Measurements from ENCODE around the gene LARGE1.

LARGE1 gene

GRCh38 chr22:33477120-33478111 is 442.9 kb downstream of the LARGE1 start:
- no peak for DNase-seq
- no CpG with 5 or more reads among the region's 13 CpGs for WGBS (ENCODE audit: extremely low coverage, insufficient coverage, insufficient read length)
- H3K79me2 ChIP-seq (ENCODE audit: control insufficient read depth, insufficient read depth, low read length, poor library complexity), result no peaks in the 10 kb centered on the region

GRCh38 chr22:33476716-33477115 is 443.6 kb downstream of the LARGE1 start:
- Histone ChIP-seq H3K9ac (ENCODE audit: low read length) (no peak overlapping the region), H4K8ac (ENCODE audit: low read depth, low read length) (no peak overlapping the region), H3K23ac (ENCODE audit: low read length) (no peak overlapping the region), H2AFZ (ENCODE audit: insufficient read depth, low read length, poor library complexity) (no peak overlapping the region), H3K36me3 (ENCODE audit: control insufficient read depth in 1 of 2, insufficient read depth in 2 of 2, low read length in 2 of 2) (no peaks in the 10 kb centered on the region), H4K91ac (ENCODE audit: low read depth, low read length) (no peak overlapping the region), H3K9me3 (ENCODE audit: insufficient read depth, low read depth, low read length) (no peaks in the 10 kb centered on the region), H3K79me1 (ENCODE audit: low read length) (no peaks in the 10 kb centered on the region), H2AK5ac (ENCODE audit: low read length) (no peak overlapping the region), H3K27me3 (ENCODE audit: insufficient read depth, low read length) (no peaks in the 10 kb centered on the region), H2BK5ac (ENCODE audit: low read depth, low read length, poor library complexity) (no peak overlapping the region), H3K4me2 (ENCODE audit: low read length) (no peak overlapping the region), H4K12ac (ENCODE audit: low read depth, low read length) (no peak overlapping the region), H3K27ac (ENCODE audit: low read depth, low read length) (no peak overlapping the region), H3K18ac (ENCODE audit: low read length) (no peak overlapping the region), H3K4me1 (ENCODE audit: control insufficient read depth in 1 of 2, insufficient read depth in 2 of 2, low read length in 2 of 2) (peaks cover 0 to 8% of the 10 kb centered on the region in 2 experiments), H2BK12ac (ENCODE audit: low read length) (no peak overlapping the region), H3K79me2 (ENCODE audit: control insufficient read depth, insufficient read depth, low read length, poor library complexity) (no peaks in the 10 kb centered on the region), H3K14ac (ENCODE audit: low read length) (no peak overlapping the region), H3K4ac (ENCODE audit: low read depth, low read length) (no peak overlapping the region), H3K4me3 (ENCODE audit: low read depth, low read length) (no peak overlapping the region), H2BK120ac (ENCODE audit: insufficient read depth, low read length, poor library complexity) (no peak overlapping the region)
- DNase-seq, result peak; percentile 5 to 7
- WGBS (ENCODE audit: extremely low coverage, insufficient coverage, insufficient read length), result no CpG with 5 or more reads among the region's 13 CpGs

More at GRCh38 chr22:33477120-33478111, 442.9 kb downstream of the LARGE1 start:
- Histone ChIP-seq H3K14ac (ENCODE audit: low read length) (no peak overlapping the region), H2BK12ac (ENCODE audit: low read length) (no peak overlapping the region), H3K27me3 (ENCODE audit: insufficient read depth, low read length) (no peaks in the 10 kb centered on the region), H2BK120ac (ENCODE audit: insufficient read depth, low read length, poor library complexity) (no peak overlapping the region), H3K4me3 (ENCODE audit: low read depth, low read length) (no peak overlapping the region), H3K9ac (ENCODE audit: low read length) (no peak overlapping the region), H3K4me1 (ENCODE audit: control insufficient read depth in 1 of 2, insufficient read depth in 2 of 2, low read length in 2 of 2) (peaks cover 0 to 8% of the 10 kb centered on the region in 2 experiments), H3K79me1 (ENCODE audit: low read length) (no peaks in the 10 kb centered on the region), H3K27ac (ENCODE audit: low read depth, low read length) (no peak overlapping the region), H2AK5ac (ENCODE audit: low read length) (no peak overlapping the region), H3K18ac (ENCODE audit: low read length) (no peak overlapping the region), H4K12ac (ENCODE audit: low read depth, low read length) (no peak overlapping the region), H3K4ac (ENCODE audit: low read depth, low read length) (no peak overlapping the region), H3K9me3 (ENCODE audit: insufficient read depth, low read depth, low read length) (no peaks in the 10 kb centered on the region), H4K8ac (ENCODE audit: low read depth, low read length) (no peak overlapping the region), H2BK5ac (ENCODE audit: low read depth, low read length, poor library complexity) (no peak overlapping the region), H3K4me2 (ENCODE audit: low read length) (no peak overlapping the region), H2AFZ (ENCODE audit: insufficient read depth, low read length, poor library complexity) (no peak overlapping the region), H4K91ac (ENCODE audit: low read depth, low read length) (no peak overlapping the region), H3K36me3 (ENCODE audit: control insufficient read depth in 1 of 2, insufficient read depth in 2 of 2, low read length in 2 of 2) (no peaks in the 10 kb centered on the region), H3K23ac (ENCODE audit: low read length) (no peak overlapping the region)

- no peak overlapping the region for H3K27ac ChIP-seq (ENCODE audit: low read depth, low read length)
- no peak overlapping the region for H3K4me2 ChIP-seq (ENCODE audit: low read length)
These were observed 444.1 kb downstream of the LARGE1 start for GRCh38 chr22:33476206-33476605.

GRCh38 chr22:33474587-33474986 is 445.7 kb downstream of the LARGE1 start:
- no peak overlapping the region for H2BK12ac ChIP-seq (ENCODE audit: low read length)
- H3K18ac ChIP-seq (ENCODE audit: low read length), result no peak overlapping the region
- no peak overlapping the region for H2BK5ac ChIP-seq (ENCODE audit: low read depth, low read length, poor library complexity)
- H3K79me1 ChIP-seq (ENCODE audit: low read length), result no peaks in the 10 kb centered on the region
- H3K27me3 ChIP-seq (ENCODE audit: insufficient read depth, low read length), result no peaks in the 10 kb centered on the region
- no peak overlapping the region for H3K4ac ChIP-seq (ENCODE audit: low read depth, low read length)
- H3K79me2 ChIP-seq (ENCODE audit: control insufficient read depth, insufficient read depth, low read length, poor library complexity), result no peaks in the 10 kb centered on the region
- no peak overlapping the region for H3K4me3 ChIP-seq (ENCODE audit: low read depth, low read length)
- no peak for DNase-seq
- H3K14ac ChIP-seq (ENCODE audit: low read length), result no peak overlapping the region
- no peak overlapping the region for H2AK5ac ChIP-seq (ENCODE audit: low read length)
- no peak overlapping the region for H3K4me2 ChIP-seq (ENCODE audit: low read length)
- H4K91ac ChIP-seq (ENCODE audit: low read depth, low read length), result no peak overlapping the region
- H2BK120ac ChIP-seq (ENCODE audit: insufficient read depth, low read length, poor library complexity), result no peak overlapping the region
- H3K36me3 ChIP-seq (ENCODE audit: control insufficient read depth in 1 of 2, insufficient read depth in 2 of 2, low read length in 2 of 2), result no peaks in the 10 kb centered on the region
- H3K23ac ChIP-seq (ENCODE audit: low read length), result no peak overlapping the region
- H2AFZ ChIP-seq (ENCODE audit: insufficient read depth, low read length, poor library complexity), result no peak overlapping the region
- no peak overlapping the region for H3K27ac ChIP-seq (ENCODE audit: low read depth, low read length)
- H3K9me3 ChIP-seq (ENCODE audit: insufficient read depth, low read depth, low read length), result no peaks in the 10 kb centered on the region
- no peak overlapping the region for H4K8ac ChIP-seq (ENCODE audit: low read depth, low read length)
- no peak overlapping the region for H4K12ac ChIP-seq (ENCODE audit: low read depth, low read length)
- H3K4me1 ChIP-seq (ENCODE audit: control insufficient read depth in 1 of 2, insufficient read depth in 2 of 2, low read length in 2 of 2), result peaks cover 0 to 8% of the 10 kb centered on the region in 2 experiments
- no peak overlapping the region for H3K9ac ChIP-seq (ENCODE audit: low read length)
- no CpG with 5 or more reads among the region's 1 CpG for WGBS (ENCODE audit: extremely low coverage, insufficient coverage, insufficient read length)

More at GRCh38 chr22:33476206-33476605, 444.1 kb downstream of the LARGE1 start:
- Histone ChIP-seq H3K14ac (ENCODE audit: low read length) (no peak overlapping the region), H2AFZ (ENCODE audit: insufficient read depth, low read length, poor library complexity) (no peak overlapping the region), H2BK120ac (ENCODE audit: insufficient read depth, low read length, poor library complexity) (no peak overlapping the region), H3K4me1 (ENCODE audit: control insufficient read depth in 1 of 2, insufficient read depth in 2 of 2, low read length in 2 of 2) (peaks cover 0 to 8% of the 10 kb centered on the region in 2 experiments), H4K91ac (ENCODE audit: low read depth, low read length) (no peak overlapping the region), H3K79me1 (ENCODE audit: low read length) (no peaks in the 10 kb centered on the region), H2BK12ac (ENCODE audit: low read length) (no peak overlapping the region), H3K9ac (ENCODE audit: low read length) (no peak overlapping the region), H3K23ac (ENCODE audit: low read length) (no peak overlapping the region), H3K4me3 (ENCODE audit: low read depth, low read length) (no peak overlapping the region), H4K8ac (ENCODE audit: low read depth, low read length) (no peak overlapping the region), H2AK5ac (ENCODE audit: low read length) (no peak overlapping the region), H3K9me3 (ENCODE audit: insufficient read depth, low read depth, low read length) (no peaks in the 10 kb centered on the region), H2BK5ac (ENCODE audit: low read depth, low read length, poor library complexity) (no peak overlapping the region), H3K27me3 (ENCODE audit: insufficient read depth, low read length) (no peaks in the 10 kb centered on the region), H3K79me2 (ENCODE audit: control insufficient read depth, insufficient read depth, low read length, poor library complexity) (no peaks in the 10 kb centered on the region), H3K4ac (ENCODE audit: low read depth, low read length) (no peak overlapping the region), H3K18ac (ENCODE audit: low read length) (no peak overlapping the region), H3K36me3 (ENCODE audit: control insufficient read depth in 1 of 2, insufficient read depth in 2 of 2, low read length in 2 of 2) (no peaks in the 10 kb centered on the region), H4K12ac (ENCODE audit: low read depth, low read length) (no peak overlapping the region)
- WGBS (ENCODE audit: extremely low coverage, insufficient coverage, insufficient read length), result no CpG with 5 or more reads among the region's 4 CpGs
- DNase-seq, result no peak
